Neuronal stem cell (in vitro differentiated cells): ENCODE data around the gene NXPH1.
A peak's percentile ranks its signal among the peaks of the same experiment; 100 is the strongest.

ENCODE experiments used
- DNase-seq: peaks from one replicate; pipeline ENCODE4 v3.0.0-alpha.2; 2013; ENCODE audit warnings: low spot score
- H2AFZ ChIP-seq: one replicate; pipeline ENCODE4 v1.6.1; 2013; ENCODE audit warnings: mild to moderate bottlenecking, low read length, inconsistent platforms
- H2AK5ac ChIP-seq: 2 replicates; pipeline ENCODE4 v1.6.1; 2013; ENCODE audit warnings: low read depth, mild to moderate bottlenecking, inconsistent platforms, low read length, moderate library complexity, mixed read lengths
- H2BK120ac ChIP-seq: 2 replicates; pipeline ENCODE4 v1.6.1; 2013; ENCODE audit warnings: low read depth, mild to moderate bottlenecking, inconsistent platforms, low read length, moderate library complexity, mixed read lengths
- H2BK12ac ChIP-seq: one replicate; pipeline ENCODE4 v1.6.1; 2013; ENCODE audit warnings: low read length, inconsistent platforms
- H2BK15ac ChIP-seq: 2 replicates; pipeline ENCODE4 v1.6.1; 2013; ENCODE audit warnings: mild to moderate bottlenecking, low read length, inconsistent platforms, mixed read lengths
- H2BK5ac ChIP-seq: one replicate; pipeline ENCODE4 v1.6.1; 2013; ENCODE audit warnings: inconsistent platforms, mild to moderate bottlenecking, low read length, moderate library complexity
- H3K14ac ChIP-seq: one replicate; pipeline ENCODE4 v1.6.1; 2013; ENCODE audit warnings: low read length, inconsistent platforms
- H3K18ac ChIP-seq: 2 replicates; pipeline ENCODE4 v1.6.1; 2013; ENCODE audit warnings: low read length, inconsistent platforms
- H3K23ac ChIP-seq: 2 replicates; pipeline ENCODE4 v1.6.1; 2013; ENCODE audit warnings: low read depth, mild to moderate bottlenecking, mixed read lengths, low read length, inconsistent platforms; ENCODE audit not compliant: poor library complexity
- H3K27ac ChIP-seq: replicated peaks from 3 replicates; pipeline ENCODE4 v1.5.1; 2013; ENCODE audit warnings: low read length, inconsistent platforms
- H3K27me3 ChIP-seq, 3 experiments: 2 replicates each; pipeline ENCODE4 v1.6.1; 2013; ENCODE audit warnings: low read length in 3 of 3, mild to moderate bottlenecking in 2 of 3, inconsistent platforms in 1 of 3, low read depth in 1 of 3, mixed read lengths in 1 of 3, moderate library complexity in 1 of 3; ENCODE audit not compliant: control insufficient read depth in 3 of 3, insufficient read depth in 3 of 3
- H3K36me3 ChIP-seq, 2 donors: replicated peaks in 1 of 2; 2 replicates each; pipeline ENCODE4 v1.6.1; 2013; ENCODE audit warnings: low read length in 2 of 2; ENCODE audit not compliant: control insufficient read depth in 2 of 2, insufficient read depth in 2 of 2
- H3K4ac ChIP-seq: 2 replicates; pipeline ENCODE4 v1.6.1; 2013; ENCODE audit warnings: inconsistent platforms, mild to moderate bottlenecking, low read length, moderate library complexity
- H3K4me1 ChIP-seq, 2 donors: 1 replicate in 1 of 2; 2 replicates in 1 of 2; pipeline ENCODE4 v1.6.1; 2013; ENCODE audit warnings: low read length in 2 of 2, low read depth in 1 of 2; ENCODE audit not compliant: control insufficient read depth in 2 of 2, insufficient read depth in 1 of 2
- H3K4me2 ChIP-seq: one replicate; pipeline ENCODE4 v1.6.1; 2013; ENCODE audit warnings: mild to moderate bottlenecking, low read length, inconsistent platforms; ENCODE audit not compliant: insufficient read depth, poor library complexity, severe bottlenecking
- H3K4me3 ChIP-seq, 2 donors: 2 replicates each; pipeline ENCODE4 v1.5.1; 2013; ENCODE audit warnings: low read length in 2 of 2, mild to moderate bottlenecking in 2 of 2, inconsistent platforms in 1 of 2, moderate library complexity in 1 of 2
- H3K79me1 ChIP-seq: one replicate; pipeline ENCODE4 v1.6.1; 2013; ENCODE audit warnings: low read depth, mild to moderate bottlenecking, inconsistent platforms, low read length, moderate library complexity
- H3K9ac ChIP-seq: one replicate; pipeline ENCODE4 v1.6.1; 2013; ENCODE audit warnings: mild to moderate bottlenecking, low read depth, low read length, inconsistent platforms; ENCODE audit not compliant: poor library complexity
- H3K9me3 ChIP-seq, 2 donors: replicated peaks in 1 of 2; 2 replicates each; pipeline versions ENCODE3 to v1.6.1; 2013; ENCODE audit warnings: low read length in 2 of 2, mild to moderate bottlenecking in 2 of 2, inconsistent platforms in 1 of 2, low read depth in 1 of 2, mixed read lengths in 1 of 2, moderate library complexity in 1 of 2; ENCODE audit not compliant: control insufficient read depth in 2 of 2, insufficient read depth in 1 of 2
- H4K8ac ChIP-seq: one replicate; pipeline ENCODE4 v1.6.1; 2013; ENCODE audit warnings: low read depth, mild to moderate bottlenecking, inconsistent platforms, low read length, moderate library complexity
- H4K91ac ChIP-seq: one replicate; pipeline ENCODE4 v1.6.1; 2013; ENCODE audit warnings: low read length, low read depth, mild to moderate bottlenecking, inconsistent platforms; ENCODE audit not compliant: poor library complexity
- WGBS, 2 donors: extraction: QIAGEN DNeasy Blood & Tissue Kit; methylation state at CpG; one replicate each; pipeline ENCODE4 v1.1.7; 2013; ENCODE audit warnings: missing lambda C conversion rate in 2 of 2, mixed read lengths in 1 of 2; ENCODE audit not compliant: insufficient read length in 2 of 2, insufficient replicate concordance in 1 of 2; ENCODE audit errors: extremely low coverage in 2 of 2; 5-methylcytosine and 5-hydroxymethylcytosine counted together

The NXPH1 gene

DNA sequence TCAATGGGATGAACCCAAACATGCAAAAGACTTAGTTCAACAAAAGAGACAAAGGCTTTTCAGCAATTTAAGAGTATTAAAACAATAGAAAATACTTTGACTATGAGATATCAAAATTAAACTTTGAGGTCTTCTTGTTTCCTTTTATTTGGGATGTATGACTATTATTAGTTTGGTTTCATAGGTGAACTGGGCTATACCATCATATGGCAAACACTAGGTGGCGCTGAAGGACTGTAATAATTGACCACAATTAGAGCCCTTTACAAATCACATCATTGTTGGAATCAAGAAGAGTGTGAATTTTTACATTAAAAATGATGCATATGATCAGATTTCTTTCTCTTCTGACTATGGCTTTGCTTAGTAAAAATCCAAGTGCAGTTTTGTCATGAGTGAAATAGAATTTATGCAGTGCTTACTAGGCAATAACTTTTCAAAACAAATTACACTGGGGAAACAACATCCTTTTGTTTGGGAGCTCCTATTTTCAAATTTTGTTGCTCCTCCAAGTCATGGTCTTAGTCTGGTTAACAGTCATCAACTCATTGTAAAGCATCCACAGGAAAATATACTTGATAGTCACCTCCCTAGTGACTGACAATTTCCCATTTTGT, 14.7 kb upstream of the NXPH1 start:
- no CpG with 5 or more reads among the region's 1 CpG for WGBS, 2 donors
- Histone ChIP-seq H4K91ac (no peak overlapping the region), H3K4ac (no peak overlapping the region)

DNA sequence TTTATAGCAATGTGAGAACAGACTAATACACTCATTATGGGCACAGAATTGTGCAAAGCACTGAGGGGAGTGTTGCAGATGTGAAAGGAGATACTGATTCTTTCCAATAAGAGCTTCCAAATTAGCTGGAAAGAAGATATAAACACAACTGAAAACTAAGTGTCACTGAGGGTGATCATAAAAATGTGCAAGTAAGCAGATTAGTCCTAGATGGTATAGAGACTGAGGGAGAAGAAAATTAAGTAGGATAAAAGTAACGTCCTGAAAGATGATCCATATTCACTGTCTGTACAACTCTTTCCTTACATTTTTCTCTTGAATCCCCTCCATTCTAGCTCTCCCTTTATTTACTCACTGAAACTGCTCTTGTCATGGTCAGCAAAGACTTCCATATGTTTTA, 11.2 kb upstream of the NXPH1 start:
- Histone ChIP-seq H3K4me2 (no peak overlapping the region), H4K8ac (no peak overlapping the region), H2BK12ac (no peak overlapping the region), H3K36me3 (no peaks in the 10 kb centered on the region), H3K14ac (no peak overlapping the region), H3K23ac (no peak overlapping the region), H3K27ac (no peak overlapping the region), H4K91ac (no peak overlapping the region), H3K27me3 (no peaks in the 10 kb centered on the region), H3K9ac (no peak overlapping the region), H3K4me1 (no peaks in the 10 kb centered on the region), H2AK5ac (no peak overlapping the region), H2AFZ (no peak overlapping the region), H3K4ac (no peak overlapping the region), H3K4me3 (no peak overlapping the region), H2BK15ac (no peak overlapping the region), H2BK120ac (no peak overlapping the region), H3K18ac (no peak overlapping the region), H3K9me3 (no peaks in the 10 kb centered on the region), H3K79me1 (no peaks in the 10 kb centered on the region), H2BK5ac (no peak overlapping the region)
- WGBS, 2 donors, result no CpG with 5 or more reads among the region's 1 CpG
- DNase-seq, result no peak

More for the DNA sequence above, 14.7 kb upstream of the NXPH1 start:
- Histone ChIP-seq H3K18ac (no peak overlapping the region), H3K9ac (no peak overlapping the region), H3K23ac (no peak overlapping the region), H3K27ac (no peak overlapping the region), H2AK5ac (no peak overlapping the region), H3K4me1 (no peaks in the 10 kb centered on the region), H2BK5ac (no peak overlapping the region), H3K4me2 (no peak overlapping the region), H4K8ac (no peak overlapping the region), H2BK120ac (no peak overlapping the region), H3K9me3 (no peaks in the 10 kb centered on the region), H3K36me3 (no peaks in the 10 kb centered on the region), H3K4me3 (no peak overlapping the region), H3K27me3 (no peaks in the 10 kb centered on the region), H3K79me1 (no peaks in the 10 kb centered on the region), H2AFZ (no peak overlapping the region), H3K14ac (no peak overlapping the region), H2BK12ac (no peak overlapping the region), H2BK15ac (no peak overlapping the region)
- peak; percentile 59 for DNase-seq

DNA sequence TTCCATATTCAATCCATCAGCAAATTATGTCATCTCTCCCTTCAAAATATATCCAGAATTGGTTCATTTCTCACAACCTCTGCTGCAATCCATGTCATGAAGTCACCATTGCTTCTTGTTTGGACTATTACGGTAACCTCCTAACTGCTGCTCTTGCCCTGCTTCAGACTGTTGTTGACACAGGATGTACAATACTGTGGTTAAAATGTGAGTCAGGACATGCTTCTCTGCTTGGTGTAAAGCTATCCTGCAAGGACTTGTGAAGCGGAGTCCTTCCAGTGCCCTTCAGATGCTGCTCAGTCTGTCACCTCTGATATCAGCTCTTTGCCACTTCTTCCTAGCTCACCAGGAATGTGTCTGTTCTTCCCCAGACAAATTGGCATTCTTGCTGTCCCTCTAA, 10.4 kb upstream of the NXPH1 start:
- H2AFZ ChIP-seq, result no peak overlapping the region
- no peak overlapping the region for H3K9ac ChIP-seq
- no peak overlapping the region for H3K4ac ChIP-seq
- no peak overlapping the region for H3K27ac ChIP-seq
- no peak overlapping the region for H3K18ac ChIP-seq
- H2BK5ac ChIP-seq, result no peak overlapping the region
- H4K8ac ChIP-seq, result no peak overlapping the region
- H2BK12ac ChIP-seq, result no peak overlapping the region
- H3K14ac ChIP-seq, result no peak overlapping the region
- DNase-seq, result no peak
- no peaks in the 10 kb centered on the region for H3K4me1 ChIP-seq
- WGBS, 2 donors, result no CpG with 5 or more reads among the region's 2 CpGs
- H2BK15ac ChIP-seq, result no peak overlapping the region
- no peak overlapping the region for H4K91ac ChIP-seq
- H3K9me3 ChIP-seq, result no peaks in the 10 kb centered on the region
- H3K4me2 ChIP-seq, result no peak overlapping the region
- H3K27me3 ChIP-seq, result no peaks in the 10 kb centered on the region
- H3K23ac ChIP-seq, result no peak overlapping the region
- H2AK5ac ChIP-seq, result no peak overlapping the region
- H2BK120ac ChIP-seq, result no peak overlapping the region
- no peak overlapping the region for H3K4me3 ChIP-seq
- H3K36me3 ChIP-seq, result no peaks in the 10 kb centered on the region
- H3K79me1 ChIP-seq, result no peaks in the 10 kb centered on the region

DNA sequence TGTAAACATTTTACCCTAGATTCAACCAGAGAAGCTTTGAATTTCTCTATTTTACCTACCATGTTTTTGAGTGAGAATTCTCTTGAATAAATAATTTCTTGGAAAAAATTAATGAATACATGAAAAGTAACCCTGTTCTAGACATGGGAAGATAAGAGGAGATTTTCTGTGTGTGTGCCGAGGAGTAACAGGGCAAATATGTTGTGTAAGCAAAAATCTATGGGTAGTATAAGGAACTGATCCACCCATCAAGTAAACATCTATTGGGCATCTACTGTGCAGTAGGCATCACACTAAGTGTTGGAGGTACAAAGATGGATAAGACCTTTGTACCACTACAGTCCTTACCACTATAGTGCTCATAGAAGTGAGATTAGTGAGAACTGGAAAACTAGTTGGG, 8.2 kb upstream of the NXPH1 start:
- no peak overlapping the region for H3K4me2 ChIP-seq
- no peaks in the 10 kb centered on the region for H3K79me1 ChIP-seq
- no peak overlapping the region for H2AFZ ChIP-seq
- H2BK15ac ChIP-seq, result no peak overlapping the region
- DNase-seq, result no peak
- no peaks in the 10 kb centered on the region for H3K36me3 ChIP-seq
- no peaks in the 10 kb centered on the region for H3K9me3 ChIP-seq
- no peak overlapping the region for H2AK5ac ChIP-seq
- H4K91ac ChIP-seq, result no peak overlapping the region
- H3K4me3 ChIP-seq, result no peak overlapping the region
- H3K4me1 ChIP-seq, result no peaks in the 10 kb centered on the region
- no peak overlapping the region for H3K4ac ChIP-seq
- no peak overlapping the region for H3K23ac ChIP-seq
- H3K9ac ChIP-seq, result no peak overlapping the region
- no CpG with 5 or more reads among the region's 1 CpG for WGBS, 2 donors
- H4K8ac ChIP-seq, result no peak overlapping the region
- no peak overlapping the region for H3K18ac ChIP-seq
- no peak overlapping the region for H3K27ac ChIP-seq
- H3K27me3 ChIP-seq, result peaks cover 0 to 4% (median 0%) of the 10 kb centered on the region in 3 experiments
- no peak overlapping the region for H2BK120ac ChIP-seq
- H2BK12ac ChIP-seq, result no peak overlapping the region
- no peak overlapping the region for H3K14ac ChIP-seq
- no peak overlapping the region for H2BK5ac ChIP-seq
